Tibial nerve (tissue), 4 donors: ENCODE results near the gene ATP11A. TPM values are rescaled to one million over a fixed set of nuclear protein-coding genes. Genes with fewer than 3 reads are reported as not detected.

Experiments used
- DNase-seq, 2 donors: peaks; one replicate each; pipeline ENCODE4 v3.0.0-alpha.2; 2019; ENCODE audit warnings: low spot score in 2 of 2
- H3K27ac ChIP-seq, 4 donors: fragments of 200-600 bp; sonication (generic) in 3 of 4; one replicate each; pipeline ENCODE4 v1.5.1; 2017 to 2019; ENCODE audit warnings: mild to moderate bottlenecking in 1 of 4
- H3K27me3 ChIP-seq, 2 donors: fragments of 200-600 bp; sonication (generic) in 1 of 2; one replicate each; pipeline versions ENCODE4 v1.5.1 to v1.6.0; 2017 to 2019
- H3K36me3 ChIP-seq, 3 donors: fragments of 200-600 bp; sonication (generic); one replicate each; pipeline ENCODE4 v1.5.1; 2018 to 2019
- H3K4me1 ChIP-seq, 4 donors: fragments of 200-600 bp; sonication (generic) in 3 of 4; one replicate each; pipeline ENCODE4 v1.5.1; 2017 to 2019
- H3K4me3 ChIP-seq, 4 donors: fragments of 200-600 bp; sonication (generic) in 3 of 4; one replicate each; pipeline ENCODE4 v1.5.1; 2017 to 2019; ENCODE audit warnings: mild to moderate bottlenecking in 1 of 4, moderate library complexity in 1 of 4
- H3K9me3 ChIP-seq, 4 donors: fragments of 200-600 bp; sonication (generic) in 3 of 4; one replicate each; pipeline ENCODE4 v1.5.1; 2017 to 2019
- EP300 ChIP-seq, 2 donors: sonication (generic); formaldehyde crosslinking; IDR thresholded peaks; one replicate each; pipeline ENCODE4 v1.6.1; 2017; ENCODE audit warnings: antibody characterized with exemption in 2 of 2, mild to moderate bottlenecking in 1 of 2
- POLR2A ChIP-seq, 2 donors: fragments of 450-650 bp; IDR thresholded peaks; one replicate each; pipeline ENCODE4 v1.6.1; 2017; ENCODE audit warnings: antibody characterized with exemption in 2 of 2, mild to moderate bottlenecking in 2 of 2, moderate library complexity in 2 of 2
- WGBS, 2 donors: methylation state at CpG; one replicate each; pipeline ENCODE4 v1.1.5; 2018; 5-methylcytosine and 5-hydroxymethylcytosine counted together
- total RNA-seq, 4 donors: library from RNA; depleted of rRNA; stranded (reverse); fragments of >200 nt; gene quantifications; one replicate each; pipeline ENCODE4 v1.1.0, GENCODE V29; 2016
- TF ChIP-seq, protein P1 (sequence below), 5 experiments: fragments of 200-600 bp in 3 of 5; fragments of 450-650 bp in 2 of 5; sonication (generic) in 3 of 5; IDR thresholded peaks; one replicate each; pipeline ENCODE4 v1.5.1; 2016 to 2019; ENCODE audit warnings: antibody characterized with exemption in 5 of 5, mild to moderate bottlenecking in 3 of 5, moderate library complexity in 2 of 5

Gene ATP11A
- total RNA-seq, 4 donors from 2014 or later: 24.7 to 61.5 (median 35.0) TPM

DNA sequence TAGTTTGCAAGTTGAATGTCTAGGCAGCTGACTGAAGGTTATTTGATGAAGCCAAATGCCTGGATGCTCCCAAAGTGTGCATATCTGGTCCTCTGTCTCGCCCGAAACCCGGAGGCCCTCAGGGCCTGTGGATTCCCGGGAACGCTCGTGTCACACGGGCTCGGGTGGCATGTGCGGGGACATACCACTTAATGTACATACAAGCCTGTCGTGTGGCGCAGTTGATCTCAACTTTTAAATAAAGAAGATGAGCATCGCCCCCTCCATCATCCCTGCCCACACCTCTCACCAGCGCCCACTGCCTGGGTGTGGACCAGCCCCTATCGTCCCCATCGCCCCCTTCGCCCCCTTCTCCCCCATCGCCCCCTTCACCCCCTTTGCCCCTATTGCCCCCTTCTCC is 33.9 kb downstream of the ATP11A start:
- Histone ChIP-seq H3K4me1 (peaks cover 0 to 35% (median 4%) of the 10 kb centered on the region in 4 donors), H3K36me3 (peaks cover 0 to 8% (median 0%) of the 10 kb centered on the region in 3 donors), H3K9me3 (no peaks in the 10 kb centered on the region), H3K4me3 (no peak overlapping the region), H3K27me3 (no peaks in the 10 kb centered on the region), H3K27ac (no peak overlapping the region)
- 95 to 97% methylated on average over 17 of the region's 17 CpGs for WGBS, 2 donors
- TF ChIP-seq POLR2A (IDR thresholded peaks at IDR 0.05) (no peak), EP300 (IDR thresholded peaks at IDR 0.05) (no peak)
- TF ChIP-seq, protein P1, sequence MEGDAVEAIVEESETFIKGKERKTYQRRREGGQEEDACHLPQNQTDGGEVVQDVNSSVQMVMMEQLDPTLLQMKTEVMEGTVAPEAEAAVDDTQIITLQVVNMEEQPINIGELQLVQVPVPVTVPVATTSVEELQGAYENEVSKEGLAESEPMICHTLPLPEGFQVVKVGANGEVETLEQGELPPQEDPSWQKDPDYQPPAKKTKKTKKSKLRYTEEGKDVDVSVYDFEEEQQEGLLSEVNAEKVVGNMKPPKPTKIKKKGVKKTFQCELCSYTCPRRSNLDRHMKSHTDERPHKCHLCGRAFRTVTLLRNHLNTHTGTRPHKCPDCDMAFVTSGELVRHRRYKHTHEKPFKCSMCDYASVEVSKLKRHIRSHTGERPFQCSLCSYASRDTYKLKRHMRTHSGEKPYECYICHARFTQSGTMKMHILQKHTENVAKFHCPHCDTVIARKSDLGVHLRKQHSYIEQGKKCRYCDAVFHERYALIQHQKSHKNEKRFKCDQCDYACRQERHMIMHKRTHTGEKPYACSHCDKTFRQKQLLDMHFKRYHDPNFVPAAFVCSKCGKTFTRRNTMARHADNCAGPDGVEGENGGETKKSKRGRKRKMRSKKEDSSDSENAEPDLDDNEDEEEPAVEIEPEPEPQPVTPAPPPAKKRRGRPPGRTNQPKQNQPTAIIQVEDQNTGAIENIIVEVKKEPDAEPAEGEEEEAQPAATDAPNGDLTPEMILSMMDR (IDR thresholded peaks at IDR 0.05): no peak
- no peak for DNase-seq

- H3K27ac ChIP-seq: no peak overlapping the region
- H3K4me1 ChIP-seq: peaks cover 0 to 35% (median 4%) of the 10 kb centered on the region in 4 donors
- 90 to 93% methylated on average over 12 of the region's 12 CpGs for WGBS, 2 donors
- DNase-seq: no peak
- peaks cover 0 to 9% (median 0%) of the 10 kb centered on the region in 3 donors for H3K36me3 ChIP-seq
- H3K9me3 ChIP-seq: no peaks in the 10 kb centered on the region
- no peak overlapping the region for H3K4me3 ChIP-seq
- H3K27me3 ChIP-seq: no peaks in the 10 kb centered on the region
- TF ChIP-seq, protein P1 (IDR thresholded peaks at IDR 0.05): no peak
- no peak for TF ChIP-seq EP300 (IDR thresholded peaks at IDR 0.05)
- TF ChIP-seq POLR2A (IDR thresholded peaks at IDR 0.05): no peak
These were observed 35.0 kb downstream of the ATP11A start for GRCh38 chr13:112724788-112725345.

GRCh38 chr13:112725346-112726015 is 35.6 kb downstream of the ATP11A start:
- no peak for TF ChIP-seq EP300 (IDR thresholded peaks at IDR 0.05)
- TF ChIP-seq POLR2A (IDR thresholded peaks at IDR 0.05): no peak
- TF ChIP-seq, protein P1 (IDR thresholded peaks at IDR 0.05): no peak
- Histone ChIP-seq H3K4me1 (peaks cover 0 to 35% (median 4%) of the 10 kb centered on the region in 4 donors), H3K36me3 (peaks cover 0 to 9% (median 0%) of the 10 kb centered on the region in 3 donors), H3K9me3 (no peaks in the 10 kb centered on the region), H3K27me3 (no peaks in the 10 kb centered on the region), H3K27ac (no peak overlapping the region), H3K4me3 (no peak overlapping the region)
- 67 to 77% methylated on average over 18 of the region's 18 CpGs for WGBS, 2 donors
- no peak for DNase-seq

DNA sequence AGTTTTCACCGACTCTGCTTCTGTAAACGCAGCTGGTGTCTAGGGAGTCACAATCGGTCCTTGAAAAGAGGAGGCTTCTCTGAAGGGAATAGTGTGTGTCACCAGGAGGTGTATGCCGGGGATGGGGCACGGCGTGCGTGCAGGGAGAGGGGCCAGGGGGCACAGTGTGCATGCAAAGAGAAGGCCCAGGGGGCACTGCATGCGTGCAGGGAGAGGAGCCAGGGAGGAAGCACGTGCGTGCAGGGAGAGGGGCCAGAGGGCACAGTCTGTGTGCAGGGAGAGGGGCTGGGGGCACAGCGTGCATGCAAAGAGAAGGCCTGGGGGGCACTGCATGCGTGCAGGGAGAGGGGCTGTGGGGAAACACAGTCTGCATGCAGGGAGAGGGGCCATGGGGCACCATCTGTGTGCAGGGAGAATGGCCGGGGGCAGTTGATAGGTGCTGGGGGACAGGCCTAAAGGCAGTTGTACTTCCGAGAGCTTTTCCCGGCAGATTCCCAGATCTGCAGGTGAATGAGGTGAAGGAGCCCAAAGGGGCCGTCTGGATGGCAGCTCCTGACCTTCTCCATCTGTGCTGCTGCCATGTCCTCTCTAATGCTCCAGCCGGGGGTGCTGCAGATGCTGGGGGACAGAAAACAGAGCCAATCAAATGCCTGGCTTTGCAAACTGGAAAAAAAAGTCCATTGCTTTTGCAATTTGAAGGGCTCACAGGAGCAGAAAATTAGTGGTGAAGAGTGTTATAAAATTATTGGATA is 36.4 kb downstream of the ATP11A start:
- H3K4me1 ChIP-seq: peaks cover 0 to 33% (median 4%) of the 10 kb centered on the region in 4 donors
- 57 to 66% methylated on average over 17 of the region's 17 CpGs for WGBS, 2 donors
- H3K36me3 ChIP-seq: peaks cover 0 to 9% (median 0%) of the 10 kb centered on the region in 3 donors
- TF ChIP-seq POLR2A (IDR thresholded peaks at IDR 0.05) (no peak), EP300 (IDR thresholded peaks at IDR 0.05) (no peak)
- TF ChIP-seq, protein P1 (IDR thresholded peaks at IDR 0.05): no peak
- H3K27ac ChIP-seq: no peak overlapping the region
- no peak for DNase-seq
- H3K4me3 ChIP-seq: no peak overlapping the region
- H3K9me3 ChIP-seq: no peaks in the 10 kb centered on the region
- H3K27me3 ChIP-seq: no peaks in the 10 kb centered on the region

DNA sequence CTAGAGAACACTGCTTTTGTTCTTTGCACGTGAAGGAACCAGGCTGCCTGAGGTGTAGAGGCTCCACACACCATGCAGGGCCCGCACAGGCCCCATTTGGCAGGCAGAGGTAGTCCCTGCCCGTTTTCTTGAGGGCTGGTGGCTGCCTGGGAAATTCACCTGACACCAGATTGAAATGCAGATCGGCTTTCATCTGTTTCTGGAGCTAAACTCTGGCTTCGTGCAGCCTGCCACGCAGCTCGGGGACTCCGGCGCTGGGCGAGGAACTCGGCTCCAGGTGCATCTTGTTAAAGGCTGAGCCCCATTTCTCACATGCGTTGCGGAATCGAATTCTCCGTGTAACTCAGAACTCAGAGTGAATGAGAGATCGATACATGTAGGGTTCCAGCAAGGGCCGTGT is 37.7 kb downstream of the ATP11A start:
- no peaks in the 10 kb centered on the region for H3K27me3 ChIP-seq
- WGBS, 2 donors: 92 to 96% methylated on average over 17 of the region's 17 CpGs
- no peak for DNase-seq

More for the DNA sequence above, 37.7 kb downstream of the ATP11A start:
- H3K9me3 ChIP-seq: no peaks in the 10 kb centered on the region
- TF ChIP-seq POLR2A (IDR thresholded peaks at IDR 0.05): no peak
- TF ChIP-seq EP300 (IDR thresholded peaks at IDR 0.05): no peak
- TF ChIP-seq, protein P1 (IDR thresholded peaks at IDR 0.05): no peak
- H3K27ac ChIP-seq: no peak overlapping the region
- peaks cover 0 to 19% (median 4%) of the 10 kb centered on the region in 4 donors for H3K4me1 ChIP-seq
- H3K36me3 ChIP-seq: peaks cover 0 to 9% (median 0%) of the 10 kb centered on the region in 3 donors
- H3K4me3 ChIP-seq: no peak overlapping the region
